AG10803 (cell line): Measurements from ENCODE around the gene CXorf49B.

ENCODE experiments used
- DNase-seq: peaks from one replicate; pipeline ENCODE4 v3.0.0; 2010; ENCODE audit warnings: low read depth
- H3K4me3 ChIP-seq: 2 replicates; pipeline ENCODE4 v1.5.1; 2011; ENCODE audit warnings: mild to moderate bottlenecking, low read length, control low read depth
- CTCF ChIP-seq: conservative IDR thresholded peaks from 2 replicates; pipeline ENCODE4 v1.5.1; 2011; ENCODE audit warnings: mild to moderate bottlenecking, low read length, control low read depth, inconsistent platforms

Gene CXorf49B

GRCh38 chrX:71809886-71810285 lies 46.7 kb downstream of the CXorf49B start:
- no peak for TF ChIP-seq CTCF
- DNase-seq: no peak
- no peak overlapping the region for H3K4me3 ChIP-seq

- H3K4me3 ChIP-seq: no peak overlapping the region
- TF ChIP-seq CTCF: no peak
- no peak for DNase-seq
Observed at GRCh38 chrX:71814123-71814912, 51.2 kb downstream of the CXorf49B start.

GRCh38 chrX:71815121-71815905 lies 52.2 kb downstream of the CXorf49B start:
- no peak for TF ChIP-seq CTCF
- no peak for DNase-seq
- no peak overlapping the region for H3K4me3 ChIP-seq

GRCh38 chrX:71815906-71816156 lies 52.7 kb downstream of the CXorf49B start:
- no peak overlapping the region for H3K4me3 ChIP-seq
- no peak for TF ChIP-seq CTCF
- DNase-seq: no peak
